Dermis microvascular lymphatic vessel endothelial cell (primary cell): ENCODE measurements around the gene PIK3R6. TPM values are rescaled to one million over a fixed set of nuclear protein-coding genes. Genes with fewer than 3 reads are reported as not detected.
"Not testable (repeated sequence)": the region's sequence is repeated elsewhere in the genome, so short reads cannot be mapped to it uniquely, and the experiment has no call there.

Experiments used
- DNase-seq, 2 donors: peaks; one replicate each; pipeline versions ENCODE4 v3.0.0 to v3.0.0-alpha.2; 2010; ENCODE audit warnings: low read depth in 2 of 2
- total RNA-seq: library from RNA; depleted of rRNA; stranded (reverse); fragments of >200 nt; gene quantifications from 2 replicates; pipeline ENCODE4 v1.2.1, GENCODE V29; 2014

PIK3R6 gene
- total RNA-seq, 1 donor from 2014 or later: not detected

GRCh38 chr17:8829036-8829941 lies 38.2 kb downstream of the PIK3R6 start:
- no peak for DNase-seq

GRCh38 chr17:8828517-8828875 lies 39.0 kb downstream of the PIK3R6 start:
- DNase-seq: no peak

GRCh38 chr17:8826808-8827435 lies 40.6 kb downstream of the PIK3R6 start:
- DNase-seq: no peak

GRCh38 chr17:8825802-8826201 lies 41.7 kb downstream of the PIK3R6 start:
- no peak for DNase-seq

GRCh38 chr17:8823279-8823678 lies 44.2 kb downstream of the PIK3R6 start:
- DNase-seq: no peak

- no peak for DNase-seq
These were observed 45.0 kb downstream of the PIK3R6 start for GRCh38 chr17:8822401-8823035.

GRCh38 chr17:8821446-8822105 lies 45.9 kb downstream of the PIK3R6 start:
- DNase-seq: no peak

- DNase-seq: no peak
These were observed 47.0 kb downstream of the PIK3R6 start for GRCh38 chr17:8820311-8821010.

GRCh38 chr17:8818654-8819330 lies 48.7 kb downstream of the PIK3R6 start:
- DNase-seq: no peak

GRCh38 chr17:8818047-8818446 lies 49.4 kb downstream of the PIK3R6 start:
- no peak for DNase-seq

GRCh38 chr17:8806926-8807550 lies 60.4 kb downstream of the PIK3R6 start:
- DNase-seq: no peak

GRCh38 chr17:8806253-8806925 lies 61.1 kb downstream of the PIK3R6 start:
- no peak for DNase-seq

GRCh38 chr17:8805396-8805795 lies 62.1 kb downstream of the PIK3R6 start:
- DNase-seq: not testable (repeated sequence)

GRCh38 chr17:8803531-8804420 lies 63.7 kb downstream of the PIK3R6 start:
- DNase-seq: no peak

- DNase-seq: no peak
These were observed 66.2 kb downstream of the PIK3R6 start for GRCh38 chr17:8801135-8801840.

- DNase-seq: no peak
These were observed 66.8 kb downstream of the PIK3R6 start for GRCh38 chr17:8800656-8801055.

GRCh38 chr17:8799570-8800212 lies 67.8 kb downstream of the PIK3R6 start:
- no peak for DNase-seq
